Gastroesophageal sphincter (tissue), 4 donors: ENCODE results near the gene CAP1. TPM values are rescaled to one million over a fixed set of nuclear protein-coding genes. Genes with fewer than 3 reads are reported as not detected.
A peak's percentile ranks its signal among the peaks of the same experiment; 100 is the strongest.

ENCODE experiments used
- ATAC-seq: fragments of 150-250 bp; one replicate; pipeline ENCODE4 v1.9.1; 2016; ENCODE audit warnings: mild to moderate bottlenecking, moderate library complexity
- H3K27ac ChIP-seq, 4 donors: fragments of 200-600 bp; sonication (generic) in 3 of 4; 1 replicate in 3 of 4; 2 replicates in 1 of 4; pipeline ENCODE4 v1.5.1; 2016 to 2019
- H3K27me3 ChIP-seq: fragments of 200-600 bp; sonication (generic); one replicate; pipeline ENCODE4 v1.5.1; 2019
- H3K36me3 ChIP-seq, 2 donors: fragments of 200-600 bp; sonication (generic); one replicate each; pipeline ENCODE4 v1.5.1; 2019; ENCODE audit warnings: control low read depth in 1 of 2
- H3K4me1 ChIP-seq, 3 donors: fragments of 200-600 bp; sonication (generic); 1 replicate in 2 of 3; 2 replicates in 1 of 3; pipeline ENCODE4 v1.5.1; 2016 to 2019; ENCODE audit warnings: control low read depth in 2 of 3
- H3K4me3 ChIP-seq, 2 donors: fragments of 200-600 bp; sonication (generic); one replicate each; pipeline ENCODE4 v1.5.1; 2019; ENCODE audit warnings: mild to moderate bottlenecking in 1 of 2, moderate library complexity in 1 of 2
- H3K9me3 ChIP-seq, 3 donors: fragments of 200-600 bp; sonication (generic); one replicate each; pipeline ENCODE4 v1.5.1; 2017 to 2019; ENCODE audit warnings: control low read depth in 2 of 3
- EP300 ChIP-seq: sonication (generic); formaldehyde crosslinking; IDR thresholded peaks from one replicate; pipeline ENCODE4 v1.6.1; 2017; ENCODE audit warnings: antibody characterized with exemption, mild to moderate bottlenecking
- POLR2A ChIP-seq, 2 donors: fragments of 450-650 bp; IDR thresholded peaks; one replicate each; pipeline ENCODE4 v1.6.1; 2017; ENCODE audit warnings: antibody characterized with exemption in 2 of 2, mild to moderate bottlenecking in 2 of 2, moderate library complexity in 1 of 2
- POLR2AphosphoS5 ChIP-seq: sonication (generic); formaldehyde crosslinking; IDR thresholded peaks from one replicate; pipeline ENCODE4 v1.6.1; 2017; ENCODE audit warnings: antibody characterized with exemption
- WGBS, 2 donors: methylation state at CpG; one replicate each; pipeline ENCODE4 v1.1.5; 2018; ENCODE audit warnings: low coverage in 1 of 2; 5-methylcytosine and 5-hydroxymethylcytosine counted together
- total RNA-seq, 4 donors: library from RNA; depleted of rRNA; stranded (reverse); fragments of >200 nt; gene quantifications; one replicate each; pipeline ENCODE4 v1.1.0, GENCODE V29; 2016
- TF ChIP-seq, protein P1 (sequence below), 4 experiments: fragments of 200-600 bp in 2 of 4; fragments of 450-650 bp in 2 of 4; sonication (generic) in 1 of 4; IDR thresholded peaks; one replicate each; pipeline ENCODE4 v1.5.1; 2017 to 2019; ENCODE audit warnings: antibody characterized with exemption in 4 of 4, mild to moderate bottlenecking in 2 of 4, moderate library complexity in 2 of 4

The CAP1 gene
- total RNA-seq, 4 donors from 2014 or later, result 421 to 533 (median 500) TPM

GRCh38 chr1:40050863-40051262 lies 10.3 kb downstream of the CAP1 start:
- Histone ChIP-seq H3K9me3 (no peaks in the 10 kb centered on the region), H3K4me3 (no peak overlapping the region), H3K4me1 (peaks cover 27 to 100% (median 36%) of the 10 kb centered on the region in 3 donors), H3K36me3 (peaks cover 0 to 6% of the 10 kb centered on the region in 2 donors), H3K27me3 (no peaks in the 10 kb centered on the region), H3K27ac (peak overlapping the region; percentile 77 to 100 (median 86))
- TF ChIP-seq EP300, result no peak
- no peak for ATAC-seq
- WGBS, 2 donors, result 66 to 76% methylated on average over 3 of the region's 3 CpGs

DNA sequence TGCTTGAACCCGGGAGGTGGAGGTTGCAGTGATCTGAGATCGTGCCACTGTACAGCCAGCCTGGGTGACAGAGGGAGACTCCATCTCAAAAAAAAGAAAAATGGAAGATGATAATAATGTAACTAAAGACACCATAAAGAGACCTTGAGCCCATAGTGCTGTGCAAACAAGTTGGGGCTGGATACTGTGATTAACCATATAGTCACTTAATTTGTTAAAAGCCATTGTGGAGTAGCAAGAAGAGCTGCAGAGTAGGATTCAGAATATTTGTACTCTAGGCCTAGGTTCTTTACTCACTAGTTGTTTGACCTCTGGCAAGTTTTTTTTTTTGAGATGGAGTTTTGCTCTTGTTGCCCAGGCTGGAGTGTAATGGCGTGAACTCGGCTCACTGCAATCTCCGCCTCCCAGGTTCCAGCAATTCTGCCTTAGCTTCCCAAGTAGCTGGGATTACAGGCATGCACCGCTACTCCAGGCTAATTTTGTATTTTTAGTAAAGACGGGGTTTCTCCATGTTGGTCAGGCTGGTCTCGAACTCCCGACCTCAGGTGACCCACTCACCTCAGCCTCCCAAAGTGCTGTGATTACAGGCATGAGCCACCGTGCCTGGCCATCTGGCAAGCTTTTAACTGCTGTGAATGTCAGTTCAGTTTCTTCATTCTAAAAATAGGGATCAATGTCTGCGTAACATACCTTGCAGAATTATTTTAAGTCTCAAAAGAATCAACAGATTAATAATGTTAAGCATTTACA lies 12.8 kb downstream of the CAP1 start:
- Histone ChIP-seq H3K27me3 (no peaks in the 10 kb centered on the region), H3K4me1 (peaks cover 27 to 100% (median 55%) of the 10 kb centered on the region in 3 donors), H3K9me3 (no peaks in the 10 kb centered on the region), H3K36me3 (peaks cover 0 to 6% of the 10 kb centered on the region in 2 donors), H3K27ac (peak overlapping the region in 3 of 4 donors; percentile 20 to 100 (median 81)), H3K4me3 (no peak overlapping the region)
- TF ChIP-seq, protein P1, sequence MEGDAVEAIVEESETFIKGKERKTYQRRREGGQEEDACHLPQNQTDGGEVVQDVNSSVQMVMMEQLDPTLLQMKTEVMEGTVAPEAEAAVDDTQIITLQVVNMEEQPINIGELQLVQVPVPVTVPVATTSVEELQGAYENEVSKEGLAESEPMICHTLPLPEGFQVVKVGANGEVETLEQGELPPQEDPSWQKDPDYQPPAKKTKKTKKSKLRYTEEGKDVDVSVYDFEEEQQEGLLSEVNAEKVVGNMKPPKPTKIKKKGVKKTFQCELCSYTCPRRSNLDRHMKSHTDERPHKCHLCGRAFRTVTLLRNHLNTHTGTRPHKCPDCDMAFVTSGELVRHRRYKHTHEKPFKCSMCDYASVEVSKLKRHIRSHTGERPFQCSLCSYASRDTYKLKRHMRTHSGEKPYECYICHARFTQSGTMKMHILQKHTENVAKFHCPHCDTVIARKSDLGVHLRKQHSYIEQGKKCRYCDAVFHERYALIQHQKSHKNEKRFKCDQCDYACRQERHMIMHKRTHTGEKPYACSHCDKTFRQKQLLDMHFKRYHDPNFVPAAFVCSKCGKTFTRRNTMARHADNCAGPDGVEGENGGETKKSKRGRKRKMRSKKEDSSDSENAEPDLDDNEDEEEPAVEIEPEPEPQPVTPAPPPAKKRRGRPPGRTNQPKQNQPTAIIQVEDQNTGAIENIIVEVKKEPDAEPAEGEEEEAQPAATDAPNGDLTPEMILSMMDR (IDR thresholded peaks at IDR 0.05), result no peak
- TF ChIP-seq POLR2AphosphoS5, result no peak
- TF ChIP-seq POLR2A (IDR thresholded peaks at IDR 0.05), result no peak
- no peak for TF ChIP-seq EP300
- 42 to 55% methylated on average over 9 to 10 of the region's 11 CpGs for WGBS, 2 donors
- no peak for ATAC-seq

GRCh38 chr1:40056519-40057309 lies 16.2 kb downstream of the CAP1 start:
- Histone ChIP-seq H3K4me1 (peaks cover 26 to 100% (median 55%) of the 10 kb centered on the region in 3 donors), H3K27ac (peak overlapping the region in 3 of 4 donors; percentile 26 to 43 (median 34)), H3K9me3 (no peaks in the 10 kb centered on the region), H3K27me3 (no peaks in the 10 kb centered on the region), H3K4me3 (no peak overlapping the region), H3K36me3 (peaks cover 0 to 28% of the 10 kb centered on the region in 2 donors)
- TF ChIP-seq POLR2AphosphoS5, result no peak
- TF ChIP-seq, protein P1 (IDR thresholded peaks at IDR 0.05), result no peak
- ATAC-seq, result no peak
- 71 to 82% methylated on average over 3 to 5 of the region's 5 CpGs for WGBS, 2 donors

DNA sequence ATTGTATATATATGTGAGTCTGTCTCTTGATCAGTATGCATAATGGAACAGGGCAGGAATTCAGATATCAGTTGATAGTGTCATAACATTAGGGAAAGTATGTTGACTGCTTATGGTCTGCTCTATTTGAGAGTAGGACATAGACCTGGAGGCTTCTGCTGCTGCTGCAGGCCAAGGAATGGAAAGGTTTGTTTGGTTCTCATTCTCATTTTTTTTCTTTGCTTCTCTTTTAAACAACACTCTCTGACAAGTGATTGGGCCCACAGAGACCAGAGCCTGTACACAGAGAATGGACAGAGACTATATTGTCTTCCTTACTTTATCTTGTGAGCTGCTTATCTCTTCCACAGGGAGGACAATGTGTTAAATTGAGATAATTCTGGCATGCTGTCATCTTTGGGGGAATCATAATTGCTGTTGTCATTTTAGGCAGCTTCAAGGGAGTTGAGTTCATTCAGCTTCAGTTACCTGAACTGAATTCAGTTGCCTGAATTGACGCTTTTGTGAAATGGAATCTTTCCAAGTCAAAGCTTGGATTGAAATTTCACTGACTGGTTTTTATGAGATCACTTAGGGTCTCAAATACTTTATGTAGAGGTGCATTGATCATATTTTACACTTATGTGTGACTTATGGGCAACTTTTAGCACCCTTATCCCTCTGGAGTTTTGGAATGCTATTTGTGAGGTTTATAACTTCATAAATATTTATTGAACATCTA lies 16.9 kb downstream of the CAP1 start:
- H3K27me3 ChIP-seq, result no peaks in the 10 kb centered on the region
- ATAC-seq, result no peak
- WGBS, 2 donors, result 33 to 50% methylated on average over 1 of the region's 1 CpG
- TF ChIP-seq EP300, result no peak
- TF ChIP-seq, protein P1 (IDR thresholded peaks at IDR 0.05), result no peak
- peak overlapping the region in 3 of 4 donors; percentile 26 to 43 (median 34) for H3K27ac ChIP-seq
- H3K4me1 ChIP-seq, result peaks cover 24 to 96% (median 55%) of the 10 kb centered on the region in 3 donors
- no peak overlapping the region for H3K4me3 ChIP-seq
- no peaks in the 10 kb centered on the region for H3K9me3 ChIP-seq
- H3K36me3 ChIP-seq, result peaks cover 0 to 36% of the 10 kb centered on the region in 2 donors

GRCh38 chr1:40058097-40058452 lies 17.5 kb downstream of the CAP1 start:
- peaks cover 24 to 90% (median 54%) of the 10 kb centered on the region in 3 donors for H3K4me1 ChIP-seq
- H3K9me3 ChIP-seq, result no peaks in the 10 kb centered on the region
- WGBS, 2 donors, result no CpG with 5 or more reads among the region's 1 CpG

More at GRCh38 chr1:40058097-40058452, 17.5 kb downstream of the CAP1 start:
- no peak overlapping the region for H3K4me3 ChIP-seq
- no peaks in the 10 kb centered on the region for H3K27me3 ChIP-seq
- H3K36me3 ChIP-seq, result peaks cover 0 to 42% of the 10 kb centered on the region in 2 donors
- peak overlapping the region in 2 of 4 donors; percentile 5 to 44 for H3K27ac ChIP-seq
- no peak for ATAC-seq
- TF ChIP-seq EP300, result no peak
- no peak for TF ChIP-seq POLR2A (IDR thresholded peaks at IDR 0.05)
- TF ChIP-seq POLR2AphosphoS5, result no peak
- TF ChIP-seq, protein P1 (IDR thresholded peaks at IDR 0.05), result no peak
